Activated effector memory CD4-positive, alpha-beta T cell treated with anti-CD3 and anti-CD28 coated beads, Interleukin-2, amount 50 U/mL, for 16 hours (primary cell): Measurements from ENCODE around the gene DDX11.
"Not testable (repeated sequence)": the region's sequence is repeated elsewhere in the genome, so short reads cannot be mapped to it uniquely, and the experiment has no call there.

Experiments
- DNase-seq: peaks from one replicate; pipeline ENCODE4 v3.0.0-alpha.2; 2020

Gene DDX11

GRCh38 chr12:31127209-31127848 lies 53.7 kb downstream of the DDX11 start:
- not testable (repeated sequence) for DNase-seq

- not testable (repeated sequence) for DNase-seq
Measured at GRCh38 chr12:31136581-31136980, 62.9 kb downstream of the DDX11 start.

DNA sequence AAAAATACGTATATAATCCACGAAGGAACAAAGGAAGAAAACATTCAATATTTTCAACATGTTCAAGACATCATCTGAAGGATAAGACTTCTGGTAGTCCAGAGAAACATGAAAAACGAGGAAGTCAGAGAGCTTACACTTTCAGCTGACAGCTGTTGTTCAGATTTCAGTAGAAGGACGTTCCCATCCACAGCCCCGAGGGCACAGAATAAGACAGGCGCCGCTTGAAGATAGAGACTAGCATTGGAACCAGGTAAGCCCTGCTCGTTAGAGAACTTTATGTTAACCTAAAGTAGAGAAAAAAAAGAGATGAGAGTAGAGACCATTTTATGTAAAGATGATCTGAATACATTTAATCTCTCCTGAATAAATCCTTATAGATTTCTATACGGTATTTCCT lies 71.1 kb downstream of the DDX11 start:
- not testable (repeated sequence) for DNase-seq

DNA sequence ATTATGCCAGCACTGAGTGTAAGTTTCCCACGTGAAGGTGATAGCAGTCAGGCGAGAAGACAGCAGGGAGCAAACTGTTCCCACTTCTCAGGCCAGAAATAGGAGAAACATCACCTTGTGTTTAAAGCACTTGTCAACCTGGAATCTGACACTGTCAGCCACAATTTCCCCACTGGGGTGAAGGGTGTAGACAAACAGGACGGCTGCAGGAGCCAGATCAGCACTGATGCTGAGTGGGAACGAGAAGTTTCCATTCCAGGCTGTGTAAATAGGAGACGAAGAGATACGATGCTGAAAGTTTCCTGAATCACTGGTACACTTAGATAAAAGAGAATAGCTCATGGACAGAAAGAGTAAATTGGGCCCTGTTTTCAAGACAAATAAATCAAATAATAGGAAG lies 71.6 kb downstream of the DDX11 start:
- DNase-seq, result not testable (repeated sequence)

- not testable (repeated sequence) for DNase-seq
Measured at GRCh38 chr12:31147415-31147814, 73.8 kb downstream of the DDX11 start.

- not testable (repeated sequence) for DNase-seq
Measured at GRCh38 chr12:31150766-31151165, 77.1 kb downstream of the DDX11 start.
